GM23248 (cell line): ENCODE results near the gene VPS36.
"Not testable (repeated sequence)": the region's sequence is repeated elsewhere in the genome, so short reads cannot be mapped to it uniquely, and the experiment has no call there.

Source experiments
- EZH2 ChIP-seq: fragments of 200-600 bp; sonication (generic); IDR thresholded peaks from 2 replicates; pipeline ENCODE4 v1.6.1; 2018; ENCODE audit warnings: antibody characterized with exemption, mild to moderate bottlenecking; ENCODE audit not compliant: insufficient read depth, poor library complexity, severe bottlenecking
- EZH2phosphoT487 ChIP-seq: fragments of 200-600 bp; sonication (generic); IDR thresholded peaks from 2 replicates; pipeline ENCODE4 v1.6.1; 2018; ENCODE audit warnings: antibody characterized with exemption, moderate library complexity, mild to moderate bottlenecking, low read depth; ENCODE audit not compliant: insufficient read depth

- TF ChIP-seq EZH2, EZH2phosphoT487: not testable (repeated sequence)
Observed at GRCh38 chr13:52468487-52468886, 18.1 kb upstream of the VPS36 start.
